Measurements from ENCODE around the gene EPC1. TPM values are rescaled to one million over a fixed set of nuclear protein-coding genes. Genes with fewer than 3 reads are reported as not detected.

Gene EPC1
- polyA plus RNA-seq, 2 of the 4 experiments (the other 2 are of a cell fraction) = 14.7 to 47.2 TPM

- Histone ChIP-seq H3K9me3 (no peaks in the 10 kb centered on the region), H3K4me2 (peak overlapping the region; percentile 27; the same call in 1 of the 3 replicates), H3K4me3 (no peak overlapping the region), H3K4me1 (peaks cover 11% of the 10 kb centered on the region; the same call in 2 of the 3 replicates), H3K27ac (no peak overlapping the region)
- 72% methylated on average over 7 of the region's 7 CpGs for WGBS (ENCODE audit: missing lambda C conversion rate)
- ATAC-seq (no peak), FAIRE-seq (no peak), DNase-seq (ENCODE audit: low read depth in 1 of 2, low spot score in 1 of 2) (no peak)
- POLR2A ChIA-PET = no interaction called here
- CTCF ChIA-PET = no interaction called here
- TF ChIP-seq ZFP36 (IDR thresholded peaks at IDR 0.05; ENCODE audit: borderline replicate concordance, partially characterized antibody) = no peak
Observed at GRCh38 chr10:32386623-32387260, 39.8 kb upstream of the EPC1 start.

DNA sequence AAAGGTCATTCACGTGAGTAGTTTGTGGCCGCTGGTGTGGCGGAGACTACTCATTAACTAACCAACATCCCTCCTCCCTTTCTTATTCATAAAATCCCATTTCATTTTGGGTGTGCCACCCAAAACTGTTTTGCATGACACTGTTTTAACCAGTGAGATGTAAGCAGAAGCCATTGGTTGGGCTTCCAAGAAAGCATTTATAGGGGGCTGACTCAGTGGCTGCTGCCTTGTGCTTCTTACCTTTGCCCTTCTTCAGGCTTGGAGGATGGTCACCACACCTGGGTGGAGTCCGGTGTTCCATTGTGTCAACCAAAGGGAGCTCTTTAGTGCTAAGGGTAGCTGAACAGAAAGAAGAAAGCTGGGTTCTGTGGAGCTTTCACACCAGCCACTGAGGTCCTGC, 37.2 kb upstream of the EPC1 start:
- FAIRE-seq = no peak
- POLR2A ChIA-PET = no interaction called here
- CTCF ChIA-PET = interaction anchor here (1.0 to 1.8 kb wide), 3 partner anchors 10 to 69 kb away, joined by 3 to 5 read pairs (median 3); no protein-coding TSS in a partner anchor
- H3K9me3 ChIP-seq = no peaks in the 10 kb centered on the region
- 73% methylated on average over 4 of the region's 4 CpGs for WGBS (ENCODE audit: missing lambda C conversion rate)
- no peak overlapping the region for H3K4me3 ChIP-seq
- no peak overlapping the region for H3K27ac ChIP-seq
- TF ChIP-seq HOXB5 (CRISPR knock-in tag; IDR thresholded peaks at IDR 0.05) (no peak), MAZ (IDR thresholded peaks at IDR 0.05; ENCODE audit: borderline replicate concordance, low read depth, low read length) (no peak), ZNF302 (CRISPR knock-in tag; IDR thresholded peaks at IDR 0.05) (no peak), POLR2A (IDR thresholded peaks at IDR 0.05; ENCODE audit: low read length) (no peak), ZFP36 (IDR thresholded peaks at IDR 0.05; ENCODE audit: borderline replicate concordance, partially characterized antibody) (no peak), CEBPB (IDR thresholded peaks at IDR 0.05) (no peak), ZSCAN20 (CRISPR knock-in tag; IDR thresholded peaks at IDR 0.05) (no peak)
- TF ChIP-seq, protein P1, sequence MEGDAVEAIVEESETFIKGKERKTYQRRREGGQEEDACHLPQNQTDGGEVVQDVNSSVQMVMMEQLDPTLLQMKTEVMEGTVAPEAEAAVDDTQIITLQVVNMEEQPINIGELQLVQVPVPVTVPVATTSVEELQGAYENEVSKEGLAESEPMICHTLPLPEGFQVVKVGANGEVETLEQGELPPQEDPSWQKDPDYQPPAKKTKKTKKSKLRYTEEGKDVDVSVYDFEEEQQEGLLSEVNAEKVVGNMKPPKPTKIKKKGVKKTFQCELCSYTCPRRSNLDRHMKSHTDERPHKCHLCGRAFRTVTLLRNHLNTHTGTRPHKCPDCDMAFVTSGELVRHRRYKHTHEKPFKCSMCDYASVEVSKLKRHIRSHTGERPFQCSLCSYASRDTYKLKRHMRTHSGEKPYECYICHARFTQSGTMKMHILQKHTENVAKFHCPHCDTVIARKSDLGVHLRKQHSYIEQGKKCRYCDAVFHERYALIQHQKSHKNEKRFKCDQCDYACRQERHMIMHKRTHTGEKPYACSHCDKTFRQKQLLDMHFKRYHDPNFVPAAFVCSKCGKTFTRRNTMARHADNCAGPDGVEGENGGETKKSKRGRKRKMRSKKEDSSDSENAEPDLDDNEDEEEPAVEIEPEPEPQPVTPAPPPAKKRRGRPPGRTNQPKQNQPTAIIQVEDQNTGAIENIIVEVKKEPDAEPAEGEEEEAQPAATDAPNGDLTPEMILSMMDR (IDR thresholded peaks at IDR 0.05) = no peak
- peaks cover 20% of the 10 kb centered on the region; the same call in 2 of the 3 replicates for H3K4me1 ChIP-seq
- no peak overlapping the region for H3K4me2 ChIP-seq
- no peak for DNase-seq (ENCODE audit: low read depth in 1 of 2, low spot score in 1 of 2)
- ATAC-seq = no peak

DNA sequence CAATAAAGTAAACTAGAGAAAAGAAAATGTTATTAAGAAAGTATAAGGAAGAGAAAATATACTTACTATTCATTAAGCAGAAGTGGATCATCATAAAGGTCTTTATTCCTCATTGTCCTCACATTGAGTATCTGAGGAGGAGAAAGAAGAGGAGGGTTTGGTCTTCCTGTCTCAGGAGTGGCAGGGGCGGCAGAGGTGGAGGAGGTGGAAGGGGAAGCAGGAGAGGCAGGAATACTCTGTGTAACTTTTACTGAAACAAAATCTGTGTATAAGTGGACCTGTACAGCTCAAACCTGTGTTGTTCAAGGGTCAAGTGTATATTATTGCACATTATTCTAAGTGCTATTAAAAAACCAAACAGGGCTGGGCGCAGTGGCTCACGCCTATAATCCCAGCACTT, 34.2 kb upstream of the EPC1 start:
- no peak overlapping the region for H3K4me2 ChIP-seq
- H3K9me3 ChIP-seq = no peaks in the 10 kb centered on the region
- no peak for FAIRE-seq
- 0 out of 6 replicates have a peak overlapping the region, but pooled peaks of 1 of the 2 experiments have one; percentile 29 for H3K27ac ChIP-seq
- H3K4me1 ChIP-seq = peaks cover 15% of the 10 kb centered on the region; the same call in 2 of the 3 replicates
- DNase-seq (ENCODE audit: low read depth in 1 of 2, low spot score in 1 of 2) = no peak
- ChIA-PET POLR2A (no interaction called here), CTCF (no interaction called here)
- 92% methylated on average over 3 of the region's 3 CpGs for WGBS (ENCODE audit: missing lambda C conversion rate)
- TF ChIP-seq RAD21 (conservative IDR thresholded peaks at IDR 0.05 in 1 of 2, IDR thresholded peaks at IDR 0.05 in 1 of 2) (no peak), EHMT2 (IDR thresholded peaks at IDR 0.05; ENCODE audit: low read depth) (no peak), ELK1 (IDR thresholded peaks at IDR 0.05; ENCODE audit: low read depth, low read length) (no peak)
- ATAC-seq = no peak
- H3K4me3 ChIP-seq = no peak overlapping the region

DNA sequence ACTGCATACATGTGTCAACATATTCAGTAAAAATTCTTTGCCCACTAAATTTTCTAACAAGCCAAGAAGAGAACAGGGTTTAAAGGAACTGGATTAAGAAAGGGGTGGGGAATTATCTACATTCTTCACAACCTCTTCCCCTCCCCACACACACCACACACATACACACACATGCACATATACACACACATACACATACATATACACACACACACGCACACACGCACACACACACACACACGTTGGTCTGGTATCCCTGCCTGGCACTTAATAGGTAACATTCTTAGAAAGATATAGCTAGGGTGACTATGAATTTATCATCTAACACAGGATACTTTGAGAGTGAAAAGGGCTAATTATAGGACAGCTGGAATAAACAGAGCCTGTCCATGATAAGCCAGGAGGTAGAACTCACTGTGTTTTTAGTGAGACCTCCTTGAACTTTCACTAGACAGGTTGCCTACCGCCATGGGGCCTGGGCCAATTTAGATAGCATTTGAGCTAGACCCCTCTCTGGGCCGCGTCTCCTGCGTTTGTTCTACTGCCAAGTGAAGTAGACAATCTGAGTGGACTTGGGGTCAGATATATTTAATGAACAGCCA, 33.1 kb upstream of the EPC1 start:
- FAIRE-seq (no peak), ATAC-seq (no peak), DNase-seq (ENCODE audit: low read depth in 1 of 2, low spot score in 1 of 2) (no peak)
- Histone ChIP-seq H3K4me2 (peak overlapping the region; percentile 91), H3K4me1 (peaks cover 26% of the 10 kb centered on the region; the same call in 2 of the 3 replicates), H3K9me3 (no peaks in the 10 kb centered on the region), H3K4me3 (no peak overlapping the region), H3K27ac (peak overlapping the region; percentile 83 to 86)
- TF ChIP-seq SREBF2 (IDR thresholded peaks at IDR 0.05) (no peak), TFCP2L1 (CRISPR knock-in tag; IDR thresholded peaks at IDR 0.05) (no peak), REST (IDR thresholded peaks at IDR 0.05) (no peak), ZFP36 (IDR thresholded peaks at IDR 0.05; ENCODE audit: borderline replicate concordance, partially characterized antibody) (no peak), POLR2A (IDR thresholded peaks at IDR 0.05; ENCODE audit: low read length) (no peak), RFX5 (IDR thresholded peaks at IDR 0.05) (no peak)
- TF ChIP-seq, protein P2, sequence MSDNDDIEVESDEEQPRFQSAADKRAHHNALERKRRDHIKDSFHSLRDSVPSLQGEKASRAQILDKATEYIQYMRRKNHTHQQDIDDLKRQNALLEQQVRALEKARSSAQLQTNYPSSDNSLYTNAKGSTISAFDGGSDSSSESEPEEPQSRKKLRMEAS (IDR thresholded peaks at IDR 0.05) = no peak
- ChIA-PET CTCF (interaction anchor here (0.7 kb wide), 1 partner anchor 749 kb away, joined by 3 read pairs; no protein-coding TSS in a partner anchor), POLR2A (no interaction called here)
- 75% methylated on average over 7 of the region's 7 CpGs for WGBS (ENCODE audit: missing lambda C conversion rate)

All from A549 (cell line).